Fibroblast of lung (primary cell): ENCODE measurements around the gene ANXA3. TPM values are rescaled to one million over a fixed set of nuclear protein-coding genes. Genes with fewer than 3 reads are reported as not detected.
A peak's percentile ranks its signal among the peaks of the same experiment; 100 is the strongest.
"Not testable (repeated sequence)": the region's sequence is repeated elsewhere in the genome, so short reads cannot be mapped to it uniquely, and the experiment has no call there.

Experiments
- DNase-seq, 2 donors: peaks; one replicate each; pipeline versions ENCODE4 v3.0.0 to v3.0.0-alpha.2; 2010; ENCODE audit warnings: low read depth in 2 of 2
- H2AFZ ChIP-seq: 2 replicates; pipeline ENCODE4 v1.5.1; 2012; ENCODE audit warnings: low read length, control low read depth, inconsistent platforms
- H3K27ac ChIP-seq: 2 replicates; pipeline ENCODE4 v1.5.1; 2011; ENCODE audit warnings: low read length, control low read depth; ENCODE audit not compliant: insufficient read depth
- H3K27me3 ChIP-seq: 2 replicates; pipeline ENCODE4 v1.5.1; 2011; ENCODE audit warnings: mild to moderate bottlenecking, low read length; ENCODE audit not compliant: control insufficient read depth, insufficient read depth
- H3K36me3 ChIP-seq: 2 replicates; pipeline ENCODE4 v1.5.1; 2011; ENCODE audit warnings: low read length; ENCODE audit not compliant: control insufficient read depth, insufficient read depth
- H3K4me1 ChIP-seq: 2 replicates; pipeline ENCODE4 v1.5.1; 2011; ENCODE audit warnings: low read length; ENCODE audit not compliant: control insufficient read depth, insufficient read depth; ENCODE audit errors: extremely low read depth
- H3K4me2 ChIP-seq: 2 replicates; pipeline ENCODE4 v1.5.1; 2011; ENCODE audit warnings: low read length, control low read depth; ENCODE audit not compliant: insufficient read depth; ENCODE audit errors: extremely low read depth
- H3K4me3 ChIP-seq, 4 experiments: fragments of 200-600 bp in 1 of 4; sonication (generic) in 1 of 4; replicated peaks in 1 of 4; 2 replicates each; pipeline ENCODE4 v1.5.1; 2011 to 2016; ENCODE audit warnings: low read length in 4 of 4, low read depth in 3 of 4, mild to moderate bottlenecking in 3 of 4, control low read depth in 2 of 4, inconsistent platforms in 1 of 4, mixed read lengths in 1 of 4; ENCODE audit not compliant: insufficient read depth in 1 of 4; ENCODE audit errors: control extremely low read depth in 1 of 4
- H3K79me2 ChIP-seq: 2 replicates; pipeline ENCODE4 v1.5.1; 2012; ENCODE audit warnings: mild to moderate bottlenecking, low read length, inconsistent platforms; ENCODE audit not compliant: control insufficient read depth, insufficient read depth
- H3K9ac ChIP-seq: 2 replicates; pipeline ENCODE4 v1.5.1; 2011; ENCODE audit warnings: mild to moderate bottlenecking, low read length, control low read depth; ENCODE audit not compliant: insufficient read depth
- H3K9me3 ChIP-seq: 2 replicates; pipeline ENCODE4 v1.5.1; 2012; ENCODE audit warnings: low read depth, low read length; ENCODE audit not compliant: control insufficient read depth, insufficient read depth
- H4K20me1 ChIP-seq: 2 replicates; pipeline ENCODE4 v1.5.1; 2011; ENCODE audit warnings: low read length; ENCODE audit not compliant: control insufficient read depth, insufficient read depth; ENCODE audit errors: extremely low read depth
- EZH2 ChIP-seq: IDR thresholded peaks from 2 replicates; pipeline ENCODE4 v1.5.1; 2012; ENCODE audit warnings: low read length, control low read depth, mild to moderate bottlenecking; ENCODE audit errors: missing control alignments
- polyA plus RNA-seq, 2 donors: library from polyadenylated mRNA; depleted of rRNA in 1 of 2; stranded (reverse) in 1 of 2; unstranded in 1 of 2; fragments of >200 nt; gene quantifications; 2 replicates each; pipeline ENCODE4 v1.2.1, GENCODE V29; 2011 to 2012; ENCODE audit warnings: missing spikeins in 1 of 2
- total RNA-seq: library from RNA; depleted of rRNA; stranded (reverse); fragments of >200 nt; gene quantifications from 2 replicates; pipeline ENCODE4 v1.2.1, GENCODE V29; 2014
- TF ChIP-seq, protein P1 (sequence below), 2 donors: IDR thresholded peaks in 1 of 2; conservative IDR thresholded peaks in 1 of 2; 1 replicate in 1 of 2; 2 replicates in 1 of 2; pipeline ENCODE4 v1.5.1; 2011 to 2012; ENCODE audit warnings: low read length in 2 of 2, control low read depth in 1 of 2, inconsistent platforms in 1 of 2, low read depth in 1 of 2, mild to moderate bottlenecking in 1 of 2

The ANXA3 gene
- total and polyA plus RNA-seq, 2 donors (not counting 1 experiment from before 2014, with no cell fraction given): 9.7 to 9.9 TPM

DNA sequence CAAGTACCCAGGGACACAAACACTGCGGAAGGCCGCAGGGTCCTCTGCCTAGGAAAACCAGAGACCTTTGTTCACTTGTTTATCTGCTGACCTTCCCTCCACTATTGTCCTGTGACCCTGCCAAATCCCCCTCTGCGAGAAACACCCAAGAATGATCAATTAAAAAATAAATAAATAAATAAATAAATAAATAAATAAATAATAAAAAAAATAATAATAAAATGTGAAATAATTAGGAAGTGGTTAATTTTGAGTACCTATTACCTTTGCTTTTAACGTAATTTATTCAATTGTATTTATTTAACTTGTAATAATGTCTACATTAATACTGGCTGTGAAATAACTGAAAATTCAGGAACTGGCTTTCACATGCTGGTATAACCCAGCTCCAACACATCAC is 2.7 kb upstream of the ANXA3 start:
- not testable (repeated sequence) for H4K20me1 ChIP-seq, H2AFZ ChIP-seq, H3K27ac ChIP-seq, H3K9ac ChIP-seq, H3K9me3 ChIP-seq, H3K36me3 ChIP-seq, H3K79me2 ChIP-seq, H3K27me3 ChIP-seq, DNase-seq, H3K4me2 ChIP-seq, H3K4me1 ChIP-seq, H3K4me3 ChIP-seq

DNA sequence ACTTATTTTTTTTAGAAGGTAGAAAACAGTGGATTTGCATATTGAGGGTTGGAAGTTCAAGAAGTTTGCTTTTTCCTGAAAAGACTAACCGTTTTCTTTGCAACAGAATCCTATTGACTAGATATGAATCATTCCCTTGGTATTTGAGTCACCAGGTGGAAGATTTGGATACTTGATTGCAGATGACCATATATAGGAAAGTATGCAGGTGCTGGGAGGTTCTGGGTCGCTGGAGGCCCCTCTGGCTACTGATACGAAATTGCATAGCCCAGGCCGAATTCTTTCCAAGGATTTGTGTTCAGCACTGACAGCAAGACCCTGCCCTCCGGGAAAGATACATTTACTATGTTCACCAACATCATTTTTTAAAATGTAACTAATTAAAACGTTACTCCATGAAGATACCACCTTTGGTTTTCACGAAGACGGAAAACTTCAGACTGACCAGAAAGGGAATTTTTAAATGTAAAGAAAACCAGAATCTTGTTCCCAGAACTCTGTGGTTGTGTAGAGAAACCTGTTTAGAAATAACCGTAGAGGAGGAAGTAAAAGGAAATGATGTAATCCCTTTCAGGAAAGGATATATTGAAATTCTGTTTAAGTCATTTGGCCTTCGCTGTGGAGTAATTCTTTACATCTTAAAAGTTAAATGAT is 946 bp downstream of the ANXA3 start:
- H3K9ac ChIP-seq: no peak overlapping the region
- DNase-seq: peak in 1 of 2 donors; percentile 78
- H2AFZ ChIP-seq: no peak overlapping the region

DNA sequence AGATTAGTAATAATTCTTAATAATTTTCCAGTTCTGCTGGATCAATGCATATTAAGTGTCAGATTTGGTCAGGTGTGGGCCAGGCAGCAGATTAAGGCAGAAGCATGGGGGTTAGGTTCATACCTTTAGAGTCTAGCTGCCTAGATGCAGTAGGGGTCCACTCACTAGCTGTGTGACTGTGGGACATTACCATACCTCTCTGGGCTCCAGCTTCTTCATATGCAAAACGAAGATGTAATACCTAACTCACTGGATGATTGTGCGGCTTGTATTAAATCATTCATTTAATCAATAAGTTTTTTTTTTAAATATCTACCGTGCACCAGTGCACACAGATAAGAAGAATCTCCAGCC is 1.4 kb downstream of the ANXA3 start:
- no peaks in the 10 kb centered on the region for H3K36me3 ChIP-seq

More for the DNA sequence above, 946 bp downstream of the ANXA3 start:
- Histone ChIP-seq H4K20me1 (no peaks in the 10 kb centered on the region), H3K4me3 (no peak overlapping the region), H3K4me1 (no peaks in the 10 kb centered on the region), H3K27me3 (no peaks in the 10 kb centered on the region), H3K79me2 (no peaks in the 10 kb centered on the region), H3K9me3 (no peaks in the 10 kb centered on the region), H3K4me2 (no peak overlapping the region), H3K27ac (no peak overlapping the region), H3K36me3 (no peaks in the 10 kb centered on the region)
- TF ChIP-seq, protein P1, sequence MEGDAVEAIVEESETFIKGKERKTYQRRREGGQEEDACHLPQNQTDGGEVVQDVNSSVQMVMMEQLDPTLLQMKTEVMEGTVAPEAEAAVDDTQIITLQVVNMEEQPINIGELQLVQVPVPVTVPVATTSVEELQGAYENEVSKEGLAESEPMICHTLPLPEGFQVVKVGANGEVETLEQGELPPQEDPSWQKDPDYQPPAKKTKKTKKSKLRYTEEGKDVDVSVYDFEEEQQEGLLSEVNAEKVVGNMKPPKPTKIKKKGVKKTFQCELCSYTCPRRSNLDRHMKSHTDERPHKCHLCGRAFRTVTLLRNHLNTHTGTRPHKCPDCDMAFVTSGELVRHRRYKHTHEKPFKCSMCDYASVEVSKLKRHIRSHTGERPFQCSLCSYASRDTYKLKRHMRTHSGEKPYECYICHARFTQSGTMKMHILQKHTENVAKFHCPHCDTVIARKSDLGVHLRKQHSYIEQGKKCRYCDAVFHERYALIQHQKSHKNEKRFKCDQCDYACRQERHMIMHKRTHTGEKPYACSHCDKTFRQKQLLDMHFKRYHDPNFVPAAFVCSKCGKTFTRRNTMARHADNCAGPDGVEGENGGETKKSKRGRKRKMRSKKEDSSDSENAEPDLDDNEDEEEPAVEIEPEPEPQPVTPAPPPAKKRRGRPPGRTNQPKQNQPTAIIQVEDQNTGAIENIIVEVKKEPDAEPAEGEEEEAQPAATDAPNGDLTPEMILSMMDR (conservative IDR thresholded peaks at IDR 0.05 in 1 of 2, IDR thresholded peaks at IDR 0.05 in 1 of 2; ENCODE audit: low read depth in 1 of 2, low read length in 2 of 2): no peak
- no peak for TF ChIP-seq EZH2

More for the DNA sequence above, 1.4 kb downstream of the ANXA3 start:
- no peak overlapping the region for H2AFZ ChIP-seq
- no peaks in the 10 kb centered on the region for H4K20me1 ChIP-seq
- no peaks in the 10 kb centered on the region for H3K27me3 ChIP-seq
- H3K4me2 ChIP-seq: no peak overlapping the region
- no peaks in the 10 kb centered on the region for H3K4me1 ChIP-seq
- H3K9me3 ChIP-seq: no peaks in the 10 kb centered on the region
- H3K9ac ChIP-seq: no peak overlapping the region
- no peak overlapping the region for H3K27ac ChIP-seq
- TF ChIP-seq EZH2: no peak
- TF ChIP-seq, protein P1 (conservative IDR thresholded peaks at IDR 0.05 in 1 of 2, IDR thresholded peaks at IDR 0.05 in 1 of 2; ENCODE audit: low read depth in 1 of 2, low read length in 2 of 2): no peak
- H3K79me2 ChIP-seq: no peaks in the 10 kb centered on the region
- no peak overlapping the region for H3K4me3 ChIP-seq
- DNase-seq: no peak
